Measurements from ENCODE around the gene NPSR1.

NPSR1 gene

DNA sequence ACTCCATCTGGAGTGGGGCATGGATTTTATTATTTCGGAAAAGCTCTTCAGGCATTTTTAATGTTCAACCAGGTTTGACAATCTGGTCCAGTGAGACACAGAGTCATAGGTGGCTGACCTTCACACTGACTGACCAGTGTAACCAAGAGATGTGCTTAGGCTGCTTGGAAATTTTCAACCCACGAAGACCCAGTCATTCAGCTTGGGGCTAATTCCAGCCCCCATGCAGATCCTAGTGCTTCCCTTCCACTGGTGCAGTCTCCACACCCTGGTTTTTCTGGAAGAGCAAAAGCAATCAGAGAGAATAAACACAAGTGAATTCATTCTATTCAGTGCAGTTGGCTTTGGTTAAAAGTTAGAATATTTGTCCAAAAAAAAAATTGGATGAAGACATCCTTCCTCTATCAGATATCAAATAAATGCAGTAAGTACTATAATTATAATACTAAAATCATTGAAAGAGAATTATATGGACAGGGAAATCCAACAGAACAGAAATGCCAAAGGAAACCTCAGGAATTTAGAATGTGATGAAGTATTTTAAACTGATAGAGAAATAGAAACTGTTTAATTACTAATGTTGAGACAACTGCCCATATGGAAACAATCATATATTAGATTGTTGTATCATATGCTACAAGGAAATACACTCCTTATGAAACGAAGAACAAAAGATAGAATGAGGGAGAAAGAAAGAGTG, 178.0 kb downstream of the NPSR1 start:
- no peak overlapping the region for H3K27ac ChIP-seq
- no peaks in the 10 kb centered on the region for H3K9me3 ChIP-seq
- H3K27me3 ChIP-seq, result no peaks in the 10 kb centered on the region
- TF ChIP-seq, protein P1, sequence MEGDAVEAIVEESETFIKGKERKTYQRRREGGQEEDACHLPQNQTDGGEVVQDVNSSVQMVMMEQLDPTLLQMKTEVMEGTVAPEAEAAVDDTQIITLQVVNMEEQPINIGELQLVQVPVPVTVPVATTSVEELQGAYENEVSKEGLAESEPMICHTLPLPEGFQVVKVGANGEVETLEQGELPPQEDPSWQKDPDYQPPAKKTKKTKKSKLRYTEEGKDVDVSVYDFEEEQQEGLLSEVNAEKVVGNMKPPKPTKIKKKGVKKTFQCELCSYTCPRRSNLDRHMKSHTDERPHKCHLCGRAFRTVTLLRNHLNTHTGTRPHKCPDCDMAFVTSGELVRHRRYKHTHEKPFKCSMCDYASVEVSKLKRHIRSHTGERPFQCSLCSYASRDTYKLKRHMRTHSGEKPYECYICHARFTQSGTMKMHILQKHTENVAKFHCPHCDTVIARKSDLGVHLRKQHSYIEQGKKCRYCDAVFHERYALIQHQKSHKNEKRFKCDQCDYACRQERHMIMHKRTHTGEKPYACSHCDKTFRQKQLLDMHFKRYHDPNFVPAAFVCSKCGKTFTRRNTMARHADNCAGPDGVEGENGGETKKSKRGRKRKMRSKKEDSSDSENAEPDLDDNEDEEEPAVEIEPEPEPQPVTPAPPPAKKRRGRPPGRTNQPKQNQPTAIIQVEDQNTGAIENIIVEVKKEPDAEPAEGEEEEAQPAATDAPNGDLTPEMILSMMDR (IDR thresholded peaks at IDR 0.05), result no peak
- H3K36me3 ChIP-seq, result no peaks in the 10 kb centered on the region
- no peak overlapping the region for H3K4me3 ChIP-seq (ENCODE audit: low read depth in 1 of 2, low read length in 1 of 2)
- H3K4me1 ChIP-seq (ENCODE audit: control insufficient read depth in 1 of 2, insufficient read depth in 1 of 2, low read depth in 1 of 2, low read length in 1 of 2), result no peaks in the 10 kb centered on the region

- TF ChIP-seq, protein P1 (IDR thresholded peaks at IDR 0.05), result no peak
- H3K27ac ChIP-seq, result no peak overlapping the region
- no peaks in the 10 kb centered on the region for H3K4me1 ChIP-seq (ENCODE audit: control insufficient read depth in 1 of 2, insufficient read depth in 1 of 2, low read depth in 1 of 2, low read length in 1 of 2)
- no peaks in the 10 kb centered on the region for H3K9me3 ChIP-seq
- H3K4me3 ChIP-seq (ENCODE audit: low read depth in 1 of 2, low read length in 1 of 2), result no peak overlapping the region
- no peaks in the 10 kb centered on the region for H3K36me3 ChIP-seq
- H3K27me3 ChIP-seq, result no peaks in the 10 kb centered on the region
Measured at GRCh38 chr7:34837316-34837715, 179.3 kb downstream of the NPSR1 start.

- no peaks in the 10 kb centered on the region for H3K4me1 ChIP-seq (ENCODE audit: control insufficient read depth in 1 of 2, insufficient read depth in 1 of 2, low read depth in 1 of 2, low read length in 1 of 2)
- H3K27ac ChIP-seq, result no peak overlapping the region
- H3K9me3 ChIP-seq, result no peaks in the 10 kb centered on the region
- no peak overlapping the region for H3K4me3 ChIP-seq (ENCODE audit: low read depth in 1 of 2, low read length in 1 of 2)
- TF ChIP-seq, protein P1 (IDR thresholded peaks at IDR 0.05), result no peak
- no peaks in the 10 kb centered on the region for H3K36me3 ChIP-seq
- no peaks in the 10 kb centered on the region for H3K27me3 ChIP-seq
Measured at GRCh38 chr7:34837801-34838201, 179.8 kb downstream of the NPSR1 start.

- H3K9me3 ChIP-seq, result no peaks in the 10 kb centered on the region
Measured at GRCh38 chr7:34838329-34838728, 180.3 kb downstream of the NPSR1 start.

GRCh38 chr7:34839645-34840044, 181.6 kb downstream of the NPSR1 start:
- no peak overlapping the region for H3K27ac ChIP-seq
- H3K4me3 ChIP-seq (ENCODE audit: low read depth in 1 of 2, low read length in 1 of 2), result no peak overlapping the region
- H3K4me1 ChIP-seq (ENCODE audit: control insufficient read depth in 1 of 2, insufficient read depth in 1 of 2, low read depth in 1 of 2, low read length in 1 of 2), result no peaks in the 10 kb centered on the region
- no peaks in the 10 kb centered on the region for H3K36me3 ChIP-seq
- H3K9me3 ChIP-seq, result no peaks in the 10 kb centered on the region
- H3K27me3 ChIP-seq, result no peaks in the 10 kb centered on the region
- TF ChIP-seq, protein P1 (IDR thresholded peaks at IDR 0.05), result no peak

More at GRCh38 chr7:34838329-34838728, 180.3 kb downstream of the NPSR1 start:
- TF ChIP-seq, protein P1 (IDR thresholded peaks at IDR 0.05), result no peak
- no peak overlapping the region for H3K27ac ChIP-seq
- H3K4me1 ChIP-seq (ENCODE audit: control insufficient read depth in 1 of 2, insufficient read depth in 1 of 2, low read depth in 1 of 2, low read length in 1 of 2), result no peaks in the 10 kb centered on the region
- no peaks in the 10 kb centered on the region for H3K36me3 ChIP-seq
- no peaks in the 10 kb centered on the region for H3K27me3 ChIP-seq
- H3K4me3 ChIP-seq (ENCODE audit: low read depth in 1 of 2, low read length in 1 of 2), result no peak overlapping the region
